Mesothelial cell of epicardium (in vitro differentiated cells): ENCODE data around the gene MTF1. TPM values are rescaled to one million over a fixed set of nuclear protein-coding genes. Genes with fewer than 3 reads are reported as not detected.
A peak's percentile ranks its signal among the peaks of the same experiment; 100 is the strongest.
"Not testable (repeated sequence)": the region's sequence is repeated elsewhere in the genome, so short reads cannot be mapped to it uniquely, and the experiment has no call there.

Source experiments
- DNase-seq, 2 experiments: peaks; one replicate each; pipeline ENCODE4 v3.0.0; 2021; ENCODE audit warnings: low spot score in 2 of 2; ENCODE audit not compliant: unreplicated experiment in 2 of 2
- H3K27ac Mint-ChIP-seq: 2 replicates; pipeline ENCODE4 v1.8.0; 2021; ENCODE audit warnings: mixed read lengths
- H3K27me3 Mint-ChIP-seq: 2 replicates; pipeline ENCODE4 v1.8.0; 2021; ENCODE audit warnings: low read depth, mixed read lengths
- H3K36me3 Mint-ChIP-seq: 2 replicates; pipeline ENCODE4 v1.8.0; 2021; ENCODE audit warnings: mixed read lengths
- H3K4me1 Mint-ChIP-seq: 2 replicates; pipeline ENCODE4 v1.8.0; 2021; ENCODE audit warnings: mixed read lengths
- H3K4me3 Mint-ChIP-seq: 2 replicates; pipeline ENCODE4 v1.8.0; 2021; ENCODE audit warnings: mild to moderate bottlenecking, moderate library complexity, mixed read lengths
- H3K9me3 Mint-ChIP-seq: 2 replicates; pipeline ENCODE4 v1.8.0; 2021; ENCODE audit warnings: mixed read lengths
- total RNA-seq: library from RNA; stranded (reverse); gene quantifications from 3 replicates; pipeline ENCODE4 v1.2.1, GENCODE V29; 2021
- TF ChIP-seq, protein P1 (sequence below): fragments of 200-600 bp; sonication (generic); IDR thresholded peaks from one replicate; pipeline ENCODE4 v1.5.0; 2021; ENCODE audit warnings: antibody characterized with exemption; ENCODE audit not compliant: unreplicated experiment

Gene MTF1
- 12.8 to 18.0 TPM (median 14.3 TPM) in 3 replicates for total RNA-seq

DNA sequence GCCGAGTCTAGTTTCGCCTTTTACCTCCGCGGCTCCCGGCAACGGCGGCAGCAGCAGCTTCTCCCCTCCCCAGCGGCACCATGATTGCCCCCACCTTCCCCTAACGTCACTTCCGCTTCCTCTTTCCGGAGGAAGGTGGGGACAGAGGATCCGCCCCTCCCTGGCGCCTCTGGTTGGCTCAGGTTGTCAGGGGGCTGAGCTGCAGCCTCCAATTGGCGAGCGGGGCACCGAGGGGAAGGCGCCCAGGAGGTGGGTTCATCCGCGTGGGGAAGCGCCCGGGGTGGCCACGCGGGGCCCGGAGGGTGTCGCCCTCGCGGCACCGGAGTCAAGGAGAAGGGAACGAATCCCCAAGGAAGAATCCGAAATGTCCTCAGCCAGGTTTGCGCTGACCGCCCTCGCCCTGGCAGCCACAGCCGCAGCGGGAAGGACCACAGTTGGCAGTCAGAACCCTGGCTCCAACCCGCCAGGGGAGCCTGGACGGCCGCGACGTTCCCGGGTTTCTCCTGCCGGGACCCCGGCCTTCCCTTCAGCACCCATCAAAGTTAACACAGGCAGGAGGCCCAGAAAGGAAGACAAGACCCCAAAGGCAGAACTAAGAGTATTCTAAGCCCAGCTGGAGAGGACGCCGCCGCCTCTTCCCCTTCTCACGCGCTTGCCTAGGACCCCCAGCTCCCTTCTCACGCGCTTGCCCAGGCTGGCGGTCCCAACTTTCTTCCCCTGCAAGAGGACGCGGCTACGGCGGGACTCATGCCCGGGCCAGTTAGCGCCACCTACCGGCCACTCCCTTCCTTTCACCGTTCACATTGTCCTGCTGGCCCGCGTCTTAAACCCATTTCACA lies at the start of gene MTF1:
Gene MTF1, minus strand, starts transcription at position 86 of the 839 bp plus-strand sequence. CDS start 1,934 bp downstream, outside the sequence.
- Mint-ChIP-seq H3K27ac (peak within 1 kb of the TSS; percentile 97), H3K4me1 (peaks cover 16% of the 10 kb centered on the region), H3K4me3 (peak within 1 kb of the TSS; percentile 93), H3K27me3 (no peaks in the 10 kb centered on the region), H3K9me3 (no peaks in the 10 kb centered on the region), H3K36me3 (peaks cover 17% of the 10 kb centered on the region)
- TF ChIP-seq, protein P1, sequence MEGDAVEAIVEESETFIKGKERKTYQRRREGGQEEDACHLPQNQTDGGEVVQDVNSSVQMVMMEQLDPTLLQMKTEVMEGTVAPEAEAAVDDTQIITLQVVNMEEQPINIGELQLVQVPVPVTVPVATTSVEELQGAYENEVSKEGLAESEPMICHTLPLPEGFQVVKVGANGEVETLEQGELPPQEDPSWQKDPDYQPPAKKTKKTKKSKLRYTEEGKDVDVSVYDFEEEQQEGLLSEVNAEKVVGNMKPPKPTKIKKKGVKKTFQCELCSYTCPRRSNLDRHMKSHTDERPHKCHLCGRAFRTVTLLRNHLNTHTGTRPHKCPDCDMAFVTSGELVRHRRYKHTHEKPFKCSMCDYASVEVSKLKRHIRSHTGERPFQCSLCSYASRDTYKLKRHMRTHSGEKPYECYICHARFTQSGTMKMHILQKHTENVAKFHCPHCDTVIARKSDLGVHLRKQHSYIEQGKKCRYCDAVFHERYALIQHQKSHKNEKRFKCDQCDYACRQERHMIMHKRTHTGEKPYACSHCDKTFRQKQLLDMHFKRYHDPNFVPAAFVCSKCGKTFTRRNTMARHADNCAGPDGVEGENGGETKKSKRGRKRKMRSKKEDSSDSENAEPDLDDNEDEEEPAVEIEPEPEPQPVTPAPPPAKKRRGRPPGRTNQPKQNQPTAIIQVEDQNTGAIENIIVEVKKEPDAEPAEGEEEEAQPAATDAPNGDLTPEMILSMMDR, result peak; percentile 90
- peak; percentile 93 to 95 for DNase-seq

DNA sequence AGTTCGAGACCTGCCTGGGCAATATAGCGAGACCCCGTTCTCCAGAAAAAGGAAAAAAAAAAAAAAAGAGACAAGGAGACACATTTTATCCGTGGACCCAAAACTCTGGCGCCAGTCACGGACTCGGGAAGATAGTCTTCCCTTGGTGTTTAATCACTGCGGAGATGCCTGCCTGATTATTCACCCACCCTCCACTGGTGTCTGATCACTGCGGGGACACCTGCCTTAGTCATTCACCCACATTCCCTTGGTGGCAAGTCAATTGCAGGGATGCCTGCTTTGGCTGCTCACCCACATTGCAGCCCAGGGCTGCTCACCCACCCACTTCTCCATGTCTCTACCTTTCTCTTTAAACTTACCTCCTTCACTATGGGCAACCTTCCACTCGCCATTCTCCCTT lies 49.1 kb upstream of the MTF1 start:
- H3K27ac Mint-ChIP-seq, DNase-seq, H3K4me1 Mint-ChIP-seq, H3K27me3 Mint-ChIP-seq, H3K4me3 Mint-ChIP-seq: not testable (repeated sequence)
- Mint-ChIP-seq H3K36me3 (peaks cover 23% of the 10 kb centered on the region), H3K9me3 (peaks cover 14% of the 10 kb centered on the region)

DNA sequence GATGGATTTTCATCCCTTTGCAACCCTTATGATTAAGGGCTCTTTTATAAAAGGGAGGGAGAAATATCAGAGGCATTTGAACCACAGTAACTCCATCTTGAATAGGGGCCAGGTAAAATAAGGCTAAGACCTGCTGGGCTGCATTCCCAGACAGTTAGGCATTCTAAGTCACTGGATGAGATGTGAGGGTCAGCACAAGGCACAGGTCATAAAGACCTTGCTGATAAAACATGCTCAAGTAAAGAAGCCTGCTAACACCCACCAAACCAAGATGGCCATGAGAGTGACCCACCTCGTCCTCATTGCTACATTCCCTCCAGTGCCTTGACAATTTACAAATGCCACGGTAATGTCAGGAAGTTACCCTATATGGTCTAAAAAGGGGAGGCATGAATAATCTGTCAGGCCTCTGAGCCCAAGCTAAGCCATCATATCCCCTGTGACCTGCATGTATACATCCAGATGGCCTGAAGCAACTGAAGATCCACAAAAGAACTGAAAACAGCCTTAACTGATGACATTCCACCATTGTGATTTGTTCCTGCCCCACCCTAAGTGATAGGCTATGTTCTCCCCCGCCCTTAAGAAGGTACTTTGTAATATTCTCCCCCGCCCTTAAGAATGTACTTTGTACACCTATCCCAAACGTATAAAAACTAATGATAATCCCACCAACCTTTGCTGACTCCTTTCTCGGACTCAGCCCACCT lies 48.2 kb upstream of the MTF1 start:
- H3K9me3 Mint-ChIP-seq, result peaks cover 14% of the 10 kb centered on the region
- not testable (repeated sequence) for H3K27me3 Mint-ChIP-seq, H3K4me1 Mint-ChIP-seq, H3K4me3 Mint-ChIP-seq, DNase-seq, H3K27ac Mint-ChIP-seq
- peaks cover 25% of the 10 kb centered on the region for H3K36me3 Mint-ChIP-seq

DNA sequence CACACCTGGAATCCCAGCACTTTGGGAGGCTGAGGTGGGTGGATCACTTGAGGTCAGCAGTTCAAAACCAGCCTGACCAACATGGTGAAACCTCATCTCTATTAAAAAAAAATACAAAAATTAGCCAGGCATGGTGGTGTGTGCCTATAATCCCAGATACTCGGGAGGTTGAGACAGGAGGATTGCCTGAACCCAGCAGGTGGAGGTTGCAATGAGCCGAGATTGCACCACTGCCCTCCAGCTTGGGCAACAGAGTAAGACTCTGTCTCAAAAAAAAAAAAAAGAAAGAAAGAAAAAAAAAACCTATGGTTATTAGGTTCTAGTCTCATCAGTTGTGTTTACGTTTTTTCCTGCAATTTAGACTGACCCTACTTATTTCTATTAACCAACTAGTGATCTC lies 47.2 kb upstream of the MTF1 start:
- not testable (repeated sequence) for H3K27ac Mint-ChIP-seq, H3K4me1 Mint-ChIP-seq, DNase-seq, H3K27me3 Mint-ChIP-seq, H3K4me3 Mint-ChIP-seq
- peaks cover 14% of the 10 kb centered on the region for H3K9me3 Mint-ChIP-seq
- peaks cover 27% of the 10 kb centered on the region for H3K36me3 Mint-ChIP-seq

DNA sequence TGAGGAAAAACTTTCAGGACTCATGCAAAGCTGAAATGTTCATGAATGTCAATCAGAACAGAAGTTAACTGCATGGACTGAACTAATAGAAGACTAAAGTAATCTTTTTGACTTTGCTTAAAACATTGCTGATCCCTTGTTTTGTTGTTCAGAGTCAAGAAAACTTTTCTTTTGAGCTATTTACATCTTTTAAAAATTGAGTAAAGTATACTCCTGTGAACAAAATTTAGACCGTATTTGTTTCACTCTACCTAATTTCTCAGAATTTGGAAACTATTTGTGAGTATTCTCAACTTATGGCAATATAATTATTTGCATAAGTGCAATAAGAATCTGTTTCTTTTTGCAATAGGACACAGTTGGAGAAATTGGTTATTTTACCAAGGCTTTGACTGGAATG lies 46.3 kb upstream of the MTF1 start:
- no peak overlapping the region for H3K4me3 Mint-ChIP-seq
- no peak for DNase-seq
- TF ChIP-seq, protein P1, result no peak
- H3K4me1 Mint-ChIP-seq, result no peaks in the 10 kb centered on the region
- no peaks in the 10 kb centered on the region for H3K27me3 Mint-ChIP-seq
- no peak overlapping the region for H3K27ac Mint-ChIP-seq
- H3K36me3 Mint-ChIP-seq, result peaks cover 31% of the 10 kb centered on the region
- H3K9me3 Mint-ChIP-seq, result peaks cover 14% of the 10 kb centered on the region

DNA sequence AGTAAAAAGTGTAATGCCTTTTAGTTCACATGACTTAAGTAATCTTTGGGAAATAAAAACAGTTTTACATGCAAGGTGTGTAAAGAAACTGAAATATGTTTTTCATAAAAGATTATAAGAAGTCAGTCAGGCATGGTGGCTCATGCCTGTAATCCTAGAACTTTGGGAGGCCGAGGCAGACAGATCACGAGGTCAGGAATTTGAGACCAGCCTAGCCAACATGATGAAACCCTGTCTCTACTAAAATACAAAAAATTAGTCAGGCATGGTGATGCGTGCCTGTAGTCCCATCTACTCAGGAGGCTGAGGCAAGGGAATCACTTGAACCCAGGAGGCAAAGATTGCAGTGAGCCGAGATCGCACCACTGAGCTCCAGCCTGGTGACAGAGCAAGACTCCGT lies 44.5 kb upstream of the MTF1 start:
- DNase-seq, H3K27me3 Mint-ChIP-seq, H3K4me1 Mint-ChIP-seq, H3K4me3 Mint-ChIP-seq, H3K27ac Mint-ChIP-seq: not testable (repeated sequence)
- Mint-ChIP-seq H3K9me3 (peaks cover 14% of the 10 kb centered on the region), H3K36me3 (peaks cover 31% of the 10 kb centered on the region)

DNA sequence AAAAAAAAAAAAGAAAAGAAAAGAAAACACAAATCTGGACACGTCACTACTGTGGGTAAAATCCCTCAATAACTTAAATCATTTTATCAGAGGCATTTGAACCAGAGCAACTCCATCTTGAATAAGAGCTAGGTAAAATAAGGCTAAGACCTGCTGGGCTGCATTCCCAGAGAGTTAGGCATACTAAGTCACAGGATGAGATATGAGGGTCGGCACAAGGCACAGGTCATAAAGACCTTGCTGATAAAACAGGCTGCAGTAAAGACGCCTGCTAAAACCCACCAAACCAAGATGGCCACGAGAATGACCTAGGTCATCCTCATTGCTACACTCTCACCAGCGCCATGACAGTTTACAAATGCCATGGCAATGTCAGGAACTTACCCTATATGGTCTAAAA lies 43.6 kb upstream of the MTF1 start:
- peaks cover 13% of the 10 kb centered on the region for H3K9me3 Mint-ChIP-seq
- peaks cover 29% of the 10 kb centered on the region for H3K36me3 Mint-ChIP-seq
- H3K4me3 Mint-ChIP-seq, result no peak overlapping the region
- H3K27ac Mint-ChIP-seq, result peak overlapping the region; percentile 21
- TF ChIP-seq, protein P1, result no peak
- no peaks in the 10 kb centered on the region for H3K4me1 Mint-ChIP-seq
- DNase-seq, result no peak
- no peaks in the 10 kb centered on the region for H3K27me3 Mint-ChIP-seq
